HEK293T (cell line): ENCODE measurements around the gene RSU1.

Source experiments
- CTCF ChIA-PET: fragments of 350-600 bp; formaldehyde crosslinking; extraction: SDS; loops from one replicate; lab custom pipeline; 2021; ENCODE audit warnings: antibody characterized with exemption, inconsistent platforms; lab: Yijun Ruan, JAX
- POLR2A ChIA-PET: fragments of 350-600 bp; formaldehyde crosslinking; extraction: SDS; loops from one replicate; lab custom pipeline; 2020; ENCODE audit warnings: antibody characterized with exemption, inconsistent platforms; lab: Yijun Ruan, JAX
- DNase-seq: peaks from one replicate; pipeline ENCODE4 v3.0.0; 2012; ENCODE audit warnings: mixed read lengths; ENCODE audit errors: extremely low spot score
- ARNT ChIP-seq: fragments of 450-650 bp; IDR thresholded peaks from 2 replicates; pipeline ENCODE4 v1.6.1; 2017; ENCODE audit warnings: mild to moderate bottlenecking
- BHLHE40 ChIP-seq: fragments of 450-650 bp; IDR thresholded peaks from 2 replicates; pipeline ENCODE4 v1.6.1; 2016; ENCODE audit warnings: mild to moderate bottlenecking, moderate library complexity, borderline replicate concordance
- CTBP1 ChIP-seq: fragments of 450-650 bp; IDR thresholded peaks from 2 replicates; pipeline ENCODE4 v1.6.1; 2016; ENCODE audit warnings: borderline replicate concordance
- ELF4 ChIP-seq: fragments of 450-650 bp; IDR thresholded peaks from 2 replicates; pipeline ENCODE4 v1.6.1; 2017; ENCODE audit warnings: antibody characterized with exemption
- FOXA1 ChIP-seq: fragments of 450-650 bp; IDR thresholded peaks from 2 replicates; pipeline ENCODE4 v1.6.1; 2016; ENCODE audit warnings: mild to moderate bottlenecking
- FOXK2 ChIP-seq: fragments of 450-650 bp; IDR thresholded peaks from 2 replicates; pipeline ENCODE4 v1.6.1; 2016; ENCODE audit warnings: mild to moderate bottlenecking
- FOXM1 ChIP-seq: fragments of 450-650 bp; IDR thresholded peaks from 2 replicates; pipeline ENCODE4 v1.6.1; 2017; ENCODE audit warnings: mild to moderate bottlenecking, borderline replicate concordance
- HDGF ChIP-seq: fragments of 450-650 bp; IDR thresholded peaks from 2 replicates; pipeline ENCODE4 v1.6.1; 2017; ENCODE audit warnings: antibody characterized with exemption, borderline replicate concordance
- L3MBTL2 ChIP-seq: fragments of 450-650 bp; conservative IDR thresholded peaks from 2 replicates; pipeline ENCODE4 v1.6.1; 2016; ENCODE audit warnings: mild to moderate bottlenecking
- LEF1 ChIP-seq: fragments of 450-650 bp; IDR thresholded peaks from 2 replicates; pipeline ENCODE4 v1.6.1; 2017; ENCODE audit warnings: mild to moderate bottlenecking, borderline replicate concordance
- NFRKB ChIP-seq: fragments of 450-650 bp; IDR thresholded peaks from 2 replicates; pipeline ENCODE4 v1.6.1; 2016; ENCODE audit warnings: mild to moderate bottlenecking, moderate library complexity
- SP1 ChIP-seq: fragments of 450-650 bp; IDR thresholded peaks from 2 replicates; pipeline ENCODE4 v1.6.1; 2017
- SUZ12 ChIP-seq: fragments of 450-650 bp; IDR thresholded peaks from 2 replicates; pipeline ENCODE4 v1.6.1; 2016; ENCODE audit warnings: mild to moderate bottlenecking
- TARDBP ChIP-seq: fragments of 450-650 bp; IDR thresholded peaks from 2 replicates; pipeline ENCODE4 v1.6.1; 2016
- ZNF384 ChIP-seq: fragments of 450-650 bp; IDR thresholded peaks from 2 replicates; pipeline ENCODE4 v1.6.1; 2016
- TF ChIP-seq, protein P1 (sequence below): fragments of 450-650 bp; IDR thresholded peaks from 2 replicates; pipeline ENCODE4 v1.6.1; 2016

The RSU1 gene

DNA sequence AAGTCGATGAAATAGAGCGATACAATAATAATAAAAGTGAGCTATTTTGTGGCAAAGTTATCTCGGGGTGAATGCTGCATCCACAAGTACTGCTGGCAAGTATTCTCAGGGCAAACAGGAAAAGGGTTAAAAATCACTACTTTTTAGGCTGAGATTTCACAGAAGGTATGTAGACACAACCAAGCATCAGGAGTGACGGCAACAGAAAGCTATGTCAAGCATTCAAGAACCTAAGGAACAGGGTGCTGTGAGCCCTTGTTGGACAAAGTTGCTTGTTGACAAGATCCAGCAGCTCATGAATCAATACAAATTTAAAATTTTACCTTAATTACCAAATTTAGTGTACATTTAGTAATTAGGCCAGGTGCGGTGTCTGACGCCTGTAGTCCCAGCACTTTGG, 254.3 kb downstream of the RSU1 start:
- CTCF ChIA-PET, result no interaction called here
- POLR2A ChIA-PET, result no interaction called here
- TF ChIP-seq FOXA1 (no peak), ELF4 (no peak), NFRKB (no peak), BHLHE40 (no peak)
- DNase-seq, result no peak

DNA sequence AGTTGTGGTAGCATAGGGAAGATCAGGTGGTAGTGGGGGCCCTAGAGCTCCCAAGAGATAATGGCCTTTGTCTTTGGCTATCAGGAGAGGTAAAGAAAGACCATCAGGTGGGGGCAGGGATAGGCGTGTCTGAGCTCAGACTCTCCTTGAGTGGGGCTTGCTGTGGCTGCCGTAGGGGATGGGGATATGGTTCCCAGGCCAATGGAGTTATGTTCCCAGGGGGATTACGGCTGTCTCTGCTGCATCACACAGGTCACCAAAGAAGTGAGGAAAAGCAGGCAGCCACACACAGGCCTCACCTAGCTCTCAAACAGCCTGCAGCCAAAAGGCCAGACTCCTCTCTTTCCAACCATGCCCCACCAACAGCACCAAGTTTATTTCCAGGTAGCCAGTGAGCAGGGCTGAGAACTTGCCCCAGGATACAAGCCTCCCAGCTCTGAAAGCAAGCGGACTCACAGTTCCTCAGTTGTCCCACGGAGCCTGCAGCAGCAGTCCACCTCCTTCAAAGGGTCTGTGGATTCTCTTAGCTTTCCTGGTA, 257.9 kb downstream of the RSU1 start:
- DNase-seq, result no peak
- ChIA-PET POLR2A (no interaction called here), CTCF (no interaction called here)
- TF ChIP-seq CTBP1 (no peak), NFRKB (no peak), ARNT (no peak), ZNF384 (no peak), SUZ12 (no peak), TARDBP (no peak), FOXM1 (no peak), L3MBTL2 (no peak), FOXK2 (no peak), BHLHE40 (no peak), ELF4 (no peak), FOXA1 (no peak), LEF1 (no peak), SP1 (no peak), HDGF (no peak)
- TF ChIP-seq, protein P1, sequence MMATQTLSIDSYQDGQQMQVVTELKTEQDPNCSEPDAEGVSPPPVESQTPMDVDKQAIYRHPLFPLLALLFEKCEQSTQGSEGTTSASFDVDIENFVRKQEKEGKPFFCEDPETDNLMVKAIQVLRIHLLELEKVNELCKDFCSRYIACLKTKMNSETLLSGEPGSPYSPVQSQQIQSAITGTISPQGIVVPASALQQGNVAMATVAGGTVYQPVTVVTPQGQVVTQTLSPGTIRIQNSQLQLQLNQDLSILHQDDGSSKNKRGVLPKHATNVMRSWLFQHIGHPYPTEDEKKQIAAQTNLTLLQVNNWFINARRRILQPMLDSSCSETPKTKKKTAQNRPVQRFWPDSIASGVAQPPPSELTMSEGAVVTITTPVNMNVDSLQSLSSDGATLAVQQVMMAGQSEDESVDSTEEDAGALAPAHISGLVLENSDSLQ, result no peak

GRCh38 chr10:16547973-16548372, 269.3 kb downstream of the RSU1 start:
- TF ChIP-seq, protein P1, result no peak
- TF ChIP-seq LEF1 (no peak), CTBP1 (no peak), SUZ12 (no peak), SP1 (no peak), ELF4 (no peak), ZNF384 (no peak), BHLHE40 (no peak), FOXM1 (no peak), HDGF (no peak), ARNT (no peak), FOXK2 (no peak), L3MBTL2 (no peak), FOXA1 (no peak)
- ChIA-PET POLR2A (no interaction called here), CTCF (no interaction called here)
- DNase-seq, result no peak

- ChIA-PET CTCF (interaction anchor here (0.7 to 1.0 kb wide), 3 partner anchors 16 to 205 kb away, joined by 3 read pairs; no protein-coding TSS in a partner anchor), POLR2A (no interaction called here)
- peak; percentile 62 for DNase-seq
Measured at GRCh38 chr10:16545116-16545736, 272.0 kb downstream of the RSU1 start.

GRCh38 chr10:16544591-16544990, 272.6 kb downstream of the RSU1 start:
- ChIA-PET CTCF (interaction anchor here (0.7 to 1.0 kb wide), 2 partner anchors 17 to 42 kb away, joined by 3 read pairs; no protein-coding TSS in a partner anchor), POLR2A (no interaction called here)
- TF ChIP-seq FOXA1 (no peak), TARDBP (no peak), SUZ12 (no peak), LEF1 (no peak), L3MBTL2 (no peak), ARNT (no peak), CTBP1 (no peak), ELF4 (no peak), FOXM1 (no peak), SP1 (no peak)
- DNase-seq, result no peak

More at GRCh38 chr10:16545116-16545736, 272.0 kb downstream of the RSU1 start:
- TF ChIP-seq FOXK2 (no peak), FOXM1 (no peak), SUZ12 (no peak), HDGF (no peak), TARDBP (no peak), NFRKB (no peak), SP1 (no peak), CTBP1 (no peak)

- ChIA-PET POLR2A (no interaction called here), CTCF (interaction anchor here (1.1 kb wide), 1 partner anchor 431 kb away, joined by 3 read pairs; no protein-coding TSS in a partner anchor)
- no peak for DNase-seq
- TF ChIP-seq FOXK2, result no peak
- no peak for TF ChIP-seq FOXM1
- TF ChIP-seq ZNF384, result no peak
- TF ChIP-seq SUZ12, result no peak
Measured at GRCh38 chr10:16544099-16544498, 273.1 kb downstream of the RSU1 start.
